ENCODE data around the gene AP3M1. TPM values are rescaled to one million over a fixed set of nuclear protein-coding genes. Genes with fewer than 3 reads are reported as not detected.
"Not testable (repeated sequence)": the region's sequence is repeated elsewhere in the genome, so short reads cannot be mapped to it uniquely, and the experiment has no call there.

AP3M1 gene
- 27.8 and 32.7 TPM in 2 replicates for total RNA-seq (2014; rRNA removed; shearing (Covaris generic))

- peak; percentile 86 for DNase-seq
- Histone ChIP-seq H3K4me3 (ENCODE audit: insufficient read depth, low read depth, low read length) (peak within 1 kb of the TSS; percentile 99), H3K27me3 (ENCODE audit: control insufficient read depth, insufficient read depth, low read length) (no peaks in the 10 kb centered on the region), H3K36me3 (replicated peaks; ENCODE audit: control insufficient read depth, insufficient read depth, low read length) (no peaks in the 10 kb centered on the region; the same call in 1 of the 2 replicates)
Measured at GRCh38 chr10:74150204-74150989, at the start of gene AP3M1. Gene AP3M1 (minus strand): TSS chr10:74150828. CDS start chr10:74138379, 12,449 bp downstream.

GRCh38 chr10:74199315-74199714 lies 48.7 kb upstream of the AP3M1 start:
- Histone ChIP-seq H3K36me3 (replicated peaks; ENCODE audit: control insufficient read depth, insufficient read depth, low read length) (no peaks in the 10 kb centered on the region), H3K27me3 (ENCODE audit: control insufficient read depth, insufficient read depth, low read length) (no peaks in the 10 kb centered on the region), H3K4me3 (ENCODE audit: insufficient read depth, low read depth, low read length) (no peak overlapping the region)
- no peak for DNase-seq

GRCh38 chr10:74194999-74195398 lies 44.4 kb upstream of the AP3M1 start:
- no peak for DNase-seq
- no peak overlapping the region for H3K4me3 ChIP-seq (ENCODE audit: insufficient read depth, low read depth, low read length)

GRCh38 chr10:74194545-74194944 lies 43.9 kb upstream of the AP3M1 start:
- Histone ChIP-seq H3K36me3 (replicated peaks; ENCODE audit: control insufficient read depth, insufficient read depth, low read length) (no peaks in the 10 kb centered on the region), H3K27me3 (ENCODE audit: control insufficient read depth, insufficient read depth, low read length) (no peaks in the 10 kb centered on the region), H3K4me3 (ENCODE audit: insufficient read depth, low read depth, low read length) (no peak overlapping the region)
- no peak for DNase-seq

More at GRCh38 chr10:74194999-74195398, 44.4 kb upstream of the AP3M1 start:
- Histone ChIP-seq H3K36me3 (replicated peaks; ENCODE audit: control insufficient read depth, insufficient read depth, low read length) (no peaks in the 10 kb centered on the region), H3K27me3 (ENCODE audit: control insufficient read depth, insufficient read depth, low read length) (no peaks in the 10 kb centered on the region)

GRCh38 chr10:74190494-74190893 lies 39.9 kb upstream of the AP3M1 start:
- Histone ChIP-seq H3K4me3 (ENCODE audit: insufficient read depth, low read depth, low read length) (no peak overlapping the region), H3K27me3 (ENCODE audit: control insufficient read depth, insufficient read depth, low read length) (no peaks in the 10 kb centered on the region), H3K36me3 (replicated peaks; ENCODE audit: control insufficient read depth, insufficient read depth, low read length) (no peaks in the 10 kb centered on the region)
- DNase-seq = no peak

- Histone ChIP-seq H3K27me3 (ENCODE audit: control insufficient read depth, insufficient read depth, low read length) (no peaks in the 10 kb centered on the region), H3K36me3 (replicated peaks; ENCODE audit: control insufficient read depth, insufficient read depth, low read length) (no peaks in the 10 kb centered on the region), H3K4me3 (ENCODE audit: insufficient read depth, low read depth, low read length) (no peak overlapping the region)
- no peak for DNase-seq
Measured at GRCh38 chr10:74189999-74190421, 39.4 kb upstream of the AP3M1 start.

GRCh38 chr10:74188617-74189016 lies 38.0 kb upstream of the AP3M1 start:
- not testable (repeated sequence) for H3K27me3 ChIP-seq (ENCODE audit: control insufficient read depth, insufficient read depth, low read length); H3K4me3 ChIP-seq (ENCODE audit: insufficient read depth, low read depth, low read length); H3K36me3 ChIP-seq (replicated peaks; ENCODE audit: control insufficient read depth, insufficient read depth, low read length); DNase-seq

- Histone ChIP-seq H3K36me3 (replicated peaks; ENCODE audit: control insufficient read depth, insufficient read depth, low read length) (no peaks in the 10 kb centered on the region), H3K4me3 (ENCODE audit: insufficient read depth, low read depth, low read length) (no peak overlapping the region), H3K27me3 (ENCODE audit: control insufficient read depth, insufficient read depth, low read length) (no peaks in the 10 kb centered on the region)
- DNase-seq = no peak
Measured at GRCh38 chr10:74187237-74187636, 36.6 kb upstream of the AP3M1 start.

GRCh38 chr10:74186678-74187077 lies 36.0 kb upstream of the AP3M1 start:
- DNase-seq = no peak
- Histone ChIP-seq H3K36me3 (replicated peaks; ENCODE audit: control insufficient read depth, insufficient read depth, low read length) (no peaks in the 10 kb centered on the region), H3K27me3 (ENCODE audit: control insufficient read depth, insufficient read depth, low read length) (no peaks in the 10 kb centered on the region), H3K4me3 (ENCODE audit: insufficient read depth, low read depth, low read length) (no peak overlapping the region)

GRCh38 chr10:74179111-74179710 lies 28.6 kb upstream of the AP3M1 start:
- H3K27me3 ChIP-seq (ENCODE audit: control insufficient read depth, insufficient read depth, low read length) = no peaks in the 10 kb centered on the region
- H3K4me3 ChIP-seq (ENCODE audit: insufficient read depth, low read depth, low read length) = no peak overlapping the region
- no peaks in the 10 kb centered on the region for H3K36me3 ChIP-seq (replicated peaks; ENCODE audit: control insufficient read depth, insufficient read depth, low read length)
- no peak for DNase-seq

- H3K4me3 ChIP-seq (ENCODE audit: insufficient read depth, low read depth, low read length) = no peak overlapping the region
- DNase-seq = no peak
- H3K27me3 ChIP-seq (ENCODE audit: control insufficient read depth, insufficient read depth, low read length) = no peaks in the 10 kb centered on the region
- H3K36me3 ChIP-seq (replicated peaks; ENCODE audit: control insufficient read depth, insufficient read depth, low read length) = no peaks in the 10 kb centered on the region
Measured at GRCh38 chr10:74178042-74178791, 27.6 kb upstream of the AP3M1 start.

- H3K27me3 ChIP-seq (ENCODE audit: control insufficient read depth, insufficient read depth, low read length) = no peaks in the 10 kb centered on the region
- H3K4me3 ChIP-seq (ENCODE audit: insufficient read depth, low read depth, low read length) = peak overlapping the region; percentile 92
- no peak for DNase-seq
- H3K36me3 ChIP-seq (replicated peaks; ENCODE audit: control insufficient read depth, insufficient read depth, low read length) = no peaks in the 10 kb centered on the region
Measured at GRCh38 chr10:74177140-74177677, 26.6 kb upstream of the AP3M1 start.

- DNase-seq = peak; percentile 92
- Histone ChIP-seq H3K27me3 (ENCODE audit: control insufficient read depth, insufficient read depth, low read length) (no peaks in the 10 kb centered on the region), H3K36me3 (replicated peaks; ENCODE audit: control insufficient read depth, insufficient read depth, low read length) (no peaks in the 10 kb centered on the region), H3K4me3 (ENCODE audit: insufficient read depth, low read depth, low read length) (peak overlapping the region; percentile 92)
Measured at GRCh38 chr10:74176380-74177139, 25.9 kb upstream of the AP3M1 start.
